Measurements from ENCODE around the gene VEPH1.

VEPH1 gene

DNA sequence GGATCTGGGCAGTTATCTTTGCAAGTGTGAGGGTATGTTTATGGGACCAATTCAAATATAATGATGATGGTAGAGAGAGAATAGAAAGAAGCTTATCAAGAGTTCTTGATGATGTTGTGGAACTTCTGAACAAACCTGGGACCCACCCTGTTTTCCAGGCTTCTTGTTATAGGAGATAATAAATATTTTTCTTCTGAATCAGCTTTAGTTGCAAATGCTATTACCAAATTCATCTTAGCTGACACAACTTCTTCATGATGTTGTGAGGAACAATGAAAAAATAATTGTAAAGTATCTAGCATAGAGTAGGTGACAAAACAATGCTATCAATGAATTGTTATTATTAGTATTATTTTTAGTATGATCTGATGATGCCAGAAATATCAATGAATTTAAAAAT is 110.1 kb downstream of the VEPH1 start:
- DNase-seq (ENCODE audit: extremely low read depth in 1 of 2, low read depth in 1 of 2), result no peak

- DNase-seq (ENCODE audit: extremely low read depth in 1 of 2, low read depth in 1 of 2), result no peak
These were observed 111.1 kb downstream of the VEPH1 start for GRCh38 chr3:157392104-157392503.

GRCh38 chr3:157390713-157391515 is 112.3 kb downstream of the VEPH1 start:
- DNase-seq (ENCODE audit: extremely low read depth in 1 of 2, low read depth in 1 of 2), result no peak

DNA sequence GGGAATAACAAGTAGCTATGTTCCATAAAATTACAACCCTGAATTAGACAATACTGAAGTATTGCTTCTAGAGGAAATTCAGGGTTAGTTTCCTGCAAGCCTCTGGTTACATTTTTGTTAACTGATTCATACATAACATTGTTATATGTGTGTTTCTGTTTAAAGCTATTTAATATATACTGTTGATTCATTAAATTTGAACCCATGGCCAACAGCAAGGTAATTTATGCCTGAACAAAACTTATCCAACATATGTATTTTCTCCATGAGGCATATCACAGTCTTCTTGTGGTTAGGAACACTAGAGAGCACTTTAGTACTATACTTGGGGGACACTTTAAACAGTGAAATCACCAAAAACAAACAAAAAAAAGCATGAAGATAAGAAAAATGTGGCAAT is 114.2 kb downstream of the VEPH1 start:
- no peak for DNase-seq (ENCODE audit: extremely low read depth in 1 of 2, low read depth in 1 of 2)

DNA sequence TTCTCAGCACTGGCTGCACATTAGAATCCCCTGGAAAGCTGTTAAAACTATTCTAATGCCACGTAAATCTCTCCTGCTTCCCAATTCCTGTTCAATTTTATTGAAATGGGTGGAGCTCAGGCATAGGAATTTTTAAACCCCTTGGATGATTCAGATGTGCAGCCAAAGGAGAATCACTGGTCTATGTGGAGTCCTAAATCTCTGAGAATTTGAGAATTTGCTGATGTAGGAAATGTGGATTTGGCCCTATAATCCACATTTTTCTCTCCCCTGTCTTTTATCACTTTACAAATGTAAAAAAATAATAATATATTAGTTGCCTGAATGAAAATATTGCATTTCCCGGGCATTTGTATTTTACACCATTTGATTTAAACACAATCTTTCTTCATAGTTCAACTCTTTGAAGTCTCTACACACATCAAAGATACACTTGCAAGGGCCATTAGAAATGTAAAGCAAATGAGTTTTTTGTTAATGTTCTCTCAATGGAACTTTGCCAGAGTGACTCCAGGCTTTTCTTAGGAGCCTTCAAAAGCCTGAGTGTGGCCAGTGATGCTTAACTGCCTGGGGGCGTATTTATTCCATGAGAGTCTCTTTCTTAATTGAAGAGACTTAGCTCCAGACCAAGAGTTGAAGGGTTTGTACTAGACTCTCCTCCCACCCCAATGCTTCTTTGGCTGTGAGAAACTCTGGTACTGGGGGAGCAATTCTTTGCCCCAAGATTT is 115.3 kb downstream of the VEPH1 start:
- DNase-seq (ENCODE audit: extremely low read depth in 1 of 2, low read depth in 1 of 2), result no peak

DNA sequence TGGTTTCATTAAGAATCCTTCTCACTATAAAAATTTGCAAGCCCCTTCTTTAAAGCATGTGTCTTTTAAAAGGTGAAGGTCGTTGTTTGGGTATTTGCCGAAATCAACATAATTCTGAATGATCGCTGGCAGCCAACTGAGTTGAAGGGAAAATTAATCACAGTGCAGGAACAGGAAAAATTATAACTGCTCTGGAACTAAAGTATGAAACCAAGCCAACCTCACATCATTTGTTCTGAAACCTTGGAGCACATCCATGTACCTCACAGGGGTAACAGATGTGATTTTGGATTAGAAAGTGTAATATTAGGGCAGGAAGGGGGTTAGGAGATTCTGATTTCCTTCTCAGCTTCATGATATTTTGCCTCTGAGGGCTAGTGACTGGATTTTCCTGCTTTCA is 118.7 kb downstream of the VEPH1 start:
- no peak for DNase-seq (ENCODE audit: extremely low read depth in 1 of 2, low read depth in 1 of 2)

GRCh38 chr3:157384031-157384430 is 119.2 kb downstream of the VEPH1 start:
- no peak for DNase-seq (ENCODE audit: extremely low read depth in 1 of 2, low read depth in 1 of 2)

DNA sequence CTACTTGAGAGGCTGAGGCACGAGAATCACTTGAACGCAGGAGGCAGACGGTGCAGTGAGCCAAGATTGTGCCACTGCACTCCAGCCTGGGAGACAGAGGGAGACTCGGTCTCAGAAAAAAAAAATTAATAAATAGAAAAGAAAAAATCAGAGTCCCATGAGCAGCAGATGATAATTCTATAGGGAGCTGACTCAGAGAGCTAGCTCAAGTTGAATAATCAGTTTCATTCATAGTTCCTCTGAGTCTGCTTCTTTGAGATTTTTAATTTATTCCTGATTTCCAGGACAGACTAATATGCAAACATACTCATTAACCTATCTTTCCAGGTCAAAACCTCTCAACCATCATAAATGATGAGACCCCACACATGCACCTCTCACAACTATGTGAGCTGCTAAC is 121.6 kb downstream of the VEPH1 start:
- DNase-seq (ENCODE audit: extremely low read depth in 1 of 2, low read depth in 1 of 2), result no peak

DNA sequence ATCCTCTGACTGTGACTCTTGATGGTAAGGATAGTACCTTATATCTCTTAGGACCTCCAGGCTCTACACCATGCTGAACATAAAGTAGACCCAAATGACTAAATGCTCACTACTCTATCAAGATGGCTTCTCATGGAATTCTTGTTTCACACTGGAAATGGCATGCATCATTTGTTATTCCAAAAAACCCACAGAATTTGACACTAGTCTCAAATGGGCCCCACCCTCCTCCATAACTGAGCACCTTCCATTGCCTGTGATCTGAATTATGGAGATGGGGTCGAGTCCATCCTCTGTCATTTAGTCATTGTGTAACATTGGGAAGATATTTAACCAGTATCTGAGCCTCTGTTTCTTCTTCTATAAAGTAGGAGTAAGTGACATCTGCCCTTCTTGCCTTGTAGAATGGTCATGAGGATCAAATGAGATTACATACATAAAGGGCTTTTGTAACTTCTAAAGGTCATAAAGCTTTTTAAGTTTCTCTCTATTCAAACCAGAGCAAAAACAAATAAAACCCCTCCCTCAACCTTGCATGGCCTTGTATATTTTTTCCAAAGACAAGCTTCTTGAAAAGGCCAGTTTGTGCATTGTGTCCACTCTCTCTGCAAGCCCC is 123.6 kb downstream of the VEPH1 start:
- no peak for DNase-seq (ENCODE audit: extremely low read depth in 1 of 2, low read depth in 1 of 2)

- no peak for DNase-seq (ENCODE audit: extremely low read depth in 1 of 2, low read depth in 1 of 2)
These were observed 126.5 kb downstream of the VEPH1 start for GRCh38 chr3:157376603-157377300.

DNA sequence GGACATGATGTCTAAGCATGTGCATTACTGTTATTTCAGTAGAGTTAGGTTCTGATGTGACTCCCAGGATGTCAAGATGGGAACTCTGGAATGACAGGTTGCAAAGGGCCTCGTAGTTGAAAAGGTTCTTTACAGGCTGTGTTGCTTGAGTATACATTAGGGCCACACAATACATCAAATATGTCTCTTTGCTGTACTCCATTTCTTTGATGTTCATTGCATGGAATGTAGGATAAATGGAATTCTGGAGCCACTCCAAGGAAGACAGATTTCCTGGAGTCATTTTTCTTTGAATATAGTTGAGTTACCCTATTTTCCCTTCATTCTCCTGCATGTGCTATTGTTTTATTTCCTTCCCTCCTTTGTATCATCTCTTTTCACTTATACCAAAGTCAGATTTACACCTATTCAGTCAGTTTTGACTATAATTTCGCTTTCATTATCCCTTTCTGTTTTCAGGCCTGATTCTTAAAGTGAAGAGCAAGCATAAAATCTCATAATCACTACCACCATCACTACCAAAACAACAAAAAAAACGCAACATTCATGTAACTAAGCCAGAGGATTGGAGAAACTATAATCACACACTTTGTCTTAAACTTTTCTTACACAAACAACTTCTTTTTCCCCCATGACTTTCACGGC is 127.8 kb downstream of the VEPH1 start:
- no peak for DNase-seq (ENCODE audit: extremely low read depth in 1 of 2, low read depth in 1 of 2)

DNA sequence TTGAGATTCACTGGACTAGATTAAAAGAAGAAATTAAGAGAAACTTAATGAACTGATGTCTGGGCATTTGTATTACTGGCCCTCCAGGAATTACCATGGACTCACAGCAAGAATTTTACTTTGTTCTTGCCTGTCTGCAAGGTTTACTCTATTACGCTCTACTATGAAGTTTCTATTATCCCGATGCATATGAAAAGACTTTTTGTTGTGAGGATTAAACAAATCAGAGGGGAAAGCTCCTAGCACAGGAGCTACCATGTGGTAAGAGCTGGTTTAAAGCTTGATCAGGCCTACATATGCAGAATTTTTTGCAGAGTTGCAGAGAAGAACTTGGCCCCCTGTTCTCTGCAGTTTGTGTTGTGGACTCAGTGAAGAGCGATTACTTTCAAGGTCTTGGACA is 128.3 kb downstream of the VEPH1 start:
- no peak for DNase-seq (ENCODE audit: extremely low read depth in 1 of 2, low read depth in 1 of 2)

DNA sequence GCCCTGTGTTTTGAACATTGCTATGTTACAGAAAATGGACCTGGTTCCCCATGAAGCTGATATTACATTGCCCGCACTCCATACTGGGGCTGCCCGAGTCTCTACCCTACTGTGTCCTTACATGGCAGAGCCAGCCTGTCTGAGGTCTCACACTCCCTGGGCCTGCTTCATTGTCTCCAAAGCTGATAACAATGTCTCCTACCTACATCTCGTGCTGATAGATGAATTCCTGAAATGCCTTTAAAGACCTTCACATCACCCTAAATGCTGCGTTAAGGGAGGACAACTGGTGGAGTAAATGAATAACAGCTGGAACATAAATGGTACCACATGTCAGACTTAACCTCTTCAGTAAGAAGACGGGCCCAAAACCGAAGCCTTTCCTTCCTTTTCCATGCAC is 129.4 kb downstream of the VEPH1 start:
- DNase-seq (ENCODE audit: extremely low read depth in 1 of 2, low read depth in 1 of 2), result no peak

GRCh38 chr3:157370867-157371266 is 132.3 kb downstream of the VEPH1 start:
- no peak for DNase-seq (ENCODE audit: extremely low read depth in 1 of 2, low read depth in 1 of 2)

DNA sequence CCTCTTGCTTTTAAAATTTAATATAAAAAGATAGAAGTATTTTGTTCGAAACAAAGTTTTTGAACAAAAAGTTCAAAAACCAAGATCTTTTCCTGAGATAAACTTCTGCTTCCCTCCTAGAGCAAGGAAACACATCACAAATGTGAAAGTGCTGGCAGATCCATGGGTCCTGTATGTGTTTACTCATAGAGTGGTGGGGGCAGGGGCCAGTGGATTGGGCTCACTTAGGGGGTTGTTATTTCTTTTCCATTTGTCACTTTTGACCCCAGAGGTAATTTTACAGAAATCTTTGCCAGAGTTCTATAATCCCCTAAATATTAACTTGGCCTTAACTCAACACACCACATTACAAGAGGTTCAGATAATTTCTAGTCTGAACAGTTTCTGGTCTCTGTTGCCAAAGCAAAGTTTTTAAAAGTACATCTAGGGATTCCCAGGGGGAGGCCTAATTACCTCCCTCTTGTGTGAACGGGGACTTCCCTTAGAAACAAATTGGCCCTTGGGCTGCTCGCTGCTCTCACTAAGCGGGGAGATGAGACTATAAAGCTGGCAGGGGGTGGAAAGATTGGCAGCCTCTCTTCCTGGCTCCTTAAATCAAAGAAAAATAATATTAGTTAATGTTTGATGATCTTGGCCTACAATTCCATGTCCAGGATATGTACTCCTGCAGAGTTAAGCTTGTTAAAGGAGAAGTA is 133.3 kb downstream of the VEPH1 start:
- no peak for DNase-seq (ENCODE audit: extremely low read depth in 1 of 2, low read depth in 1 of 2)

DNA sequence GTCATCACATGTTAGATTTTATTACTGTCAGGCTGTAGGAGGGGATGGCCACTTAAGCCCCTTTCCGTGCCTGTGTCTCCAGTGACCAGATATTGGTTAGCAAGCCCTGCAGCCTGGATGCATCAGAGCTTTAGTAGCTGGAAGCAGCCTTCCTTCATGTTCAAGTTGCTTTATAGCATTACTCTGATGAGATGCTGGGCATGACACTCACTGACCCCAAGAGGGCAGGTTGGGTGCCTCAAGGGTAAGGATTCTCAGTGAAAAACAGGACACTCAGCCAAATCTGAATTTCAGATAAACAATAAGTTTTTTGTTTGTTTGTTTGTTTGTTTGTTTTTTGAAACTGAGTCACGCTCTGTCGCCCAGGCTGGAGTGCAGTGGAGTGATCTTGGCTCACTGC is 135.0 kb downstream of the VEPH1 start:
- DNase-seq (ENCODE audit: extremely low read depth in 1 of 2, low read depth in 1 of 2), result no peak

- DNase-seq (ENCODE audit: extremely low read depth in 1 of 2, low read depth in 1 of 2), result no peak
These were observed 139.8 kb downstream of the VEPH1 start for GRCh38 chr3:157363393-157363792.

GRCh38 chr3:157362348-157362747 is 140.9 kb downstream of the VEPH1 start:
- no peak for DNase-seq (ENCODE audit: extremely low read depth in 1 of 2, low read depth in 1 of 2)

DNA sequence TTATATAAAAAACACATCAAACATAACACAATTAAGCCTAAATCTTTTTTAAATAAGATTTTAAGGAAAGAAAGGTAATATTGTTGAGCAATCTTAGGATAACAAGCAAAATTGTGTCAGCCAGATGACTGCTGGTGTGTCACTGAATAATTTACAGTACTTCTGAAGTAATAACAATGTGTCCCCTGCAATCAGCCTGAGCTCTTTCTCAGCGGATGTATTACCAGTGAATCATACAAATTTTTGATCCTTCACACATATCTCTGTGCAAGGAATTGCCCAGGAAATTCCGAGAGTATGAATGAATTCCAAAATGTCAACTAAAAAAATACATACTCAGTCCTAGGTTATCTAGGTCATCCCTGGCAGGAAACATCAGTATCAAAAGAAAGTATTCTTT is 143.2 kb downstream of the VEPH1 start:
- DNase-seq (ENCODE audit: extremely low read depth in 1 of 2, low read depth in 1 of 2), result no peak

DNA sequence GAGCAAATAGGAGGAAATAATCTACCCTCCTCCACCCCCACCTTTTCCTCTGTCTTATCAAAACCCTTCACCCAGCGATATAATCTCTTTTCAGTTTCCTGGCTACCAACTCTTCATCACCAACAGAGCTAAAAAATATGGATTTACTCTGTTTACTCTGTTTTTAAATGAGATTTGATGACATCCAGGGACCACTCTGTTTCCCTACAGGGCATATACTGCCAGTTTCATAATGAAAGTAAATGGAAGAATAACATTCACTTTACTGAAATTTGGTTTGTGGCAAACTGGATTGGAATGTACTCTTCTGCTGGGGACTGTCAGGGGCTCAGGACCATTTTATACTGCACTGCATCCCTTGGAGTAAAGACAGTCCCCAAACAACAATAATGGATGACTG is 146.7 kb downstream of the VEPH1 start:
- DNase-seq (ENCODE audit: extremely low read depth in 1 of 2, low read depth in 1 of 2), result no peak

All from stimulated activated CD8-positive, alpha-beta memory T cell treated with anti-CD3 and anti-CD28 coated beads, Interleukin-7, amount 100 ng/mL, for 48 hours (primary cell).